Mesendoderm (in vitro differentiated cells): ENCODE measurements around the gene LPAR1.

Experiments
- DNase-seq: peaks from one replicate; pipeline ENCODE4 v3.0.0; 2013
- H2AK5ac ChIP-seq: 2 replicates; pipeline ENCODE4 v1.6.1; 2013; ENCODE audit warnings: low read length, inconsistent platforms
- H2BK120ac ChIP-seq: 2 replicates; pipeline ENCODE4 v1.6.1; 2013; ENCODE audit warnings: low read depth, mild to moderate bottlenecking, low read length, moderate library complexity, mixed read lengths
- H2BK15ac ChIP-seq: replicated peaks from 2 replicates; pipeline ENCODE4 v1.6.1; 2013; ENCODE audit warnings: low read depth, mild to moderate bottlenecking, moderate library complexity
- H2BK5ac ChIP-seq: 2 replicates; pipeline ENCODE4 v1.6.1; 2013; ENCODE audit warnings: low read length, inconsistent platforms
- H3K18ac ChIP-seq: 2 replicates; pipeline ENCODE4 v1.6.1; 2013; ENCODE audit warnings: mild to moderate bottlenecking, low read length, mixed read lengths
- H3K23ac ChIP-seq: one replicate; pipeline ENCODE4 v1.6.1; 2013; ENCODE audit warnings: low read length
- H3K27ac ChIP-seq: 2 replicates; pipeline ENCODE4 v1.5.1; 2013; ENCODE audit warnings: low read depth, mild to moderate bottlenecking, inconsistent platforms, low read length, moderate library complexity
- H3K27me3 ChIP-seq: 2 replicates; pipeline ENCODE4 v1.6.1; 2013; ENCODE audit warnings: low read length, control low read depth, mild to moderate bottlenecking, inconsistent platforms; ENCODE audit not compliant: insufficient read depth, poor library complexity
- H3K36me3 ChIP-seq: 2 replicates; pipeline ENCODE4 v1.6.1; 2013; ENCODE audit warnings: low read length, inconsistent platforms; ENCODE audit not compliant: control insufficient read depth, insufficient read depth
- H3K4ac ChIP-seq: one replicate; pipeline ENCODE4 v1.6.1; 2013; ENCODE audit warnings: low read depth, mild to moderate bottlenecking, low read length, moderate library complexity
- H3K4me1 ChIP-seq: 2 replicates; pipeline ENCODE4 v1.6.1; 2013; ENCODE audit warnings: low read depth, low read length, inconsistent platforms; ENCODE audit not compliant: control insufficient read depth
- H3K4me2 ChIP-seq: 2 replicates; pipeline ENCODE4 v1.6.1; 2013; ENCODE audit warnings: low read length
- H3K4me3 ChIP-seq: 2 replicates; pipeline ENCODE4 v1.5.1; 2013; ENCODE audit warnings: mild to moderate bottlenecking, low read length
- H3K56ac ChIP-seq: one replicate; pipeline ENCODE4 v1.6.1; 2013; ENCODE audit warnings: low read length
- H3K79me1 ChIP-seq: 2 replicates; pipeline ENCODE4 v1.6.1; 2013; ENCODE audit warnings: low read length, inconsistent platforms
- H3K79me2 ChIP-seq: 2 replicates; pipeline ENCODE4 v1.6.1; 2013; ENCODE audit warnings: mild to moderate bottlenecking, low read length; ENCODE audit not compliant: control insufficient read depth, insufficient read depth
- H3K9ac ChIP-seq: 2 replicates; pipeline ENCODE4 v1.6.1; 2013; ENCODE audit warnings: low read length, inconsistent platforms
- H4K5ac ChIP-seq: one replicate; pipeline ENCODE4 v1.6.1; 2013; ENCODE audit warnings: low read length
- H4K8ac ChIP-seq: one replicate; pipeline ENCODE4 v1.6.1; 2013; ENCODE audit warnings: low read depth, mild to moderate bottlenecking, control low read depth, low read length, moderate library complexity
- WGBS: extraction: QIAGEN DNeasy Blood & Tissue Kit; methylation state at CpG from one replicate; pipeline ENCODE4 v1.1.7; 2013; ENCODE audit warnings: low lambda C conversion rate, missing lambda C conversion rate; ENCODE audit not compliant: insufficient coverage; ENCODE audit errors: extremely low coverage; 5-methylcytosine and 5-hydroxymethylcytosine counted together

Gene LPAR1

GRCh38 chr9:110949081-110949480, 89.2 kb downstream of the LPAR1 start:
- Histone ChIP-seq H2BK5ac (no peak overlapping the region), H3K23ac (no peak overlapping the region), H2BK15ac (no peak overlapping the region), H3K4me1 (no peaks in the 10 kb centered on the region), H3K4me3 (no peak overlapping the region), H3K27ac (no peak overlapping the region), H3K79me1 (no peaks in the 10 kb centered on the region), H3K4ac (no peak overlapping the region), H3K56ac (no peak overlapping the region), H4K5ac (no peak overlapping the region), H2AK5ac (no peak overlapping the region), H3K4me2 (no peak overlapping the region), H3K36me3 (no peaks in the 10 kb centered on the region), H2BK120ac (no peak overlapping the region), H3K9ac (no peak overlapping the region), H3K79me2 (no peaks in the 10 kb centered on the region), H3K27me3 (no peaks in the 10 kb centered on the region), H3K18ac (no peak overlapping the region), H4K8ac (no peak overlapping the region)
- WGBS: no CpG with 5 or more reads among the region's 4 CpGs
- no peak for DNase-seq

- no peak overlapping the region for H3K23ac ChIP-seq
- H4K8ac ChIP-seq: no peak overlapping the region
- H3K27ac ChIP-seq: no peak overlapping the region
- H3K18ac ChIP-seq: no peak overlapping the region
- H3K79me1 ChIP-seq: no peaks in the 10 kb centered on the region
- no peak overlapping the region for H2BK120ac ChIP-seq
- H3K36me3 ChIP-seq: no peaks in the 10 kb centered on the region
- H2AK5ac ChIP-seq: no peak overlapping the region
- no peak overlapping the region for H3K9ac ChIP-seq
- no peaks in the 10 kb centered on the region for H3K27me3 ChIP-seq
- no peak overlapping the region for H3K4ac ChIP-seq
- H3K4me2 ChIP-seq: no peak overlapping the region
- no peak overlapping the region for H3K4me3 ChIP-seq
- no peak for DNase-seq
- H3K79me2 ChIP-seq: no peaks in the 10 kb centered on the region
- H3K4me1 ChIP-seq: no peaks in the 10 kb centered on the region
- no CpG with 5 or more reads among the region's 5 CpGs for WGBS
- no peak overlapping the region for H4K5ac ChIP-seq
- no peak overlapping the region for H2BK15ac ChIP-seq
- no peak overlapping the region for H3K56ac ChIP-seq
- H2BK5ac ChIP-seq: no peak overlapping the region
These were observed 90.7 kb downstream of the LPAR1 start for GRCh38 chr9:110947491-110948044.

- Histone ChIP-seq H2BK120ac (no peak overlapping the region), H2BK15ac (no peak overlapping the region), H3K4ac (no peak overlapping the region), H3K4me2 (no peak overlapping the region), H4K5ac (no peak overlapping the region), H3K27ac (no peak overlapping the region), H3K27me3 (no peaks in the 10 kb centered on the region), H3K23ac (no peak overlapping the region), H3K36me3 (no peaks in the 10 kb centered on the region), H3K18ac (no peak overlapping the region), H4K8ac (no peak overlapping the region), H3K4me3 (no peak overlapping the region), H3K79me2 (no peaks in the 10 kb centered on the region), H3K79me1 (no peaks in the 10 kb centered on the region), H3K4me1 (no peaks in the 10 kb centered on the region), H3K56ac (no peak overlapping the region), H2BK5ac (no peak overlapping the region), H2AK5ac (no peak overlapping the region), H3K9ac (no peak overlapping the region)
- no peak for DNase-seq
- no CpG with 5 or more reads among the region's 1 CpG for WGBS
These were observed 95.7 kb downstream of the LPAR1 start for GRCh38 chr9:110942522-110942921.

- no peak for DNase-seq
- no peaks in the 10 kb centered on the region for H3K36me3 ChIP-seq
- no peaks in the 10 kb centered on the region for H3K79me1 ChIP-seq
- H3K4me1 ChIP-seq: no peaks in the 10 kb centered on the region
- H2BK120ac ChIP-seq: no peak overlapping the region
- no peak overlapping the region for H4K8ac ChIP-seq
- H3K9ac ChIP-seq: no peak overlapping the region
- H3K4ac ChIP-seq: no peak overlapping the region
- H4K5ac ChIP-seq: no peak overlapping the region
- no peak overlapping the region for H2BK15ac ChIP-seq
- H2BK5ac ChIP-seq: no peak overlapping the region
- no peak overlapping the region for H3K18ac ChIP-seq
- H3K27ac ChIP-seq: no peak overlapping the region
- H3K4me3 ChIP-seq: no peak overlapping the region
- no peak overlapping the region for H2AK5ac ChIP-seq
- H3K4me2 ChIP-seq: no peak overlapping the region
- no CpG with 5 or more reads among the region's 6 CpGs for WGBS
- no peak overlapping the region for H3K23ac ChIP-seq
- no peak overlapping the region for H3K56ac ChIP-seq
- no peaks in the 10 kb centered on the region for H3K27me3 ChIP-seq
- H3K79me2 ChIP-seq: no peaks in the 10 kb centered on the region
These were observed 97.2 kb downstream of the LPAR1 start for GRCh38 chr9:110940951-110941557.

- no peak for DNase-seq
- H3K18ac ChIP-seq: no peak overlapping the region
- no peaks in the 10 kb centered on the region for H3K4me1 ChIP-seq
- no peak overlapping the region for H3K23ac ChIP-seq
- no peak overlapping the region for H3K9ac ChIP-seq
- no peak overlapping the region for H3K27ac ChIP-seq
- no peak overlapping the region for H3K4me3 ChIP-seq
- no peaks in the 10 kb centered on the region for H3K79me1 ChIP-seq
- peaks cover 2% of the 10 kb centered on the region for H3K27me3 ChIP-seq
- H4K8ac ChIP-seq: no peak overlapping the region
- H3K4me2 ChIP-seq: no peak overlapping the region
- no peak overlapping the region for H2BK120ac ChIP-seq
- H2BK15ac ChIP-seq: no peak overlapping the region
- no CpG with 5 or more reads among the region's 1 CpG for WGBS
- no peak overlapping the region for H3K56ac ChIP-seq
- H3K79me2 ChIP-seq: no peaks in the 10 kb centered on the region
- no peak overlapping the region for H4K5ac ChIP-seq
- H3K4ac ChIP-seq: no peak overlapping the region
- H3K36me3 ChIP-seq: no peaks in the 10 kb centered on the region
- H2AK5ac ChIP-seq: no peak overlapping the region
- no peak overlapping the region for H2BK5ac ChIP-seq
These were observed 98.7 kb downstream of the LPAR1 start for GRCh38 chr9:110939573-110939972.

- no peak overlapping the region for H3K4me2 ChIP-seq
- no peak overlapping the region for H3K27ac ChIP-seq
- no peak overlapping the region for H3K23ac ChIP-seq
- no peak overlapping the region for H2AK5ac ChIP-seq
- H3K4me3 ChIP-seq: no peak overlapping the region
- H3K56ac ChIP-seq: no peak overlapping the region
- H3K18ac ChIP-seq: no peak overlapping the region
- H2BK5ac ChIP-seq: no peak overlapping the region
- no peak for DNase-seq
- peaks cover 2% of the 10 kb centered on the region for H3K27me3 ChIP-seq
- H3K9ac ChIP-seq: no peak overlapping the region
- no peak overlapping the region for H3K4ac ChIP-seq
- no peaks in the 10 kb centered on the region for H3K4me1 ChIP-seq
- H3K36me3 ChIP-seq: no peaks in the 10 kb centered on the region
- H2BK15ac ChIP-seq: no peak overlapping the region
- no peaks in the 10 kb centered on the region for H3K79me2 ChIP-seq
- H4K5ac ChIP-seq: no peak overlapping the region
- H3K79me1 ChIP-seq: no peaks in the 10 kb centered on the region
- 100% methylated on average over 1 of the region's 5 CpGs for WGBS
- H2BK120ac ChIP-seq: no peak overlapping the region
- no peak overlapping the region for H4K8ac ChIP-seq
These were observed 99.2 kb downstream of the LPAR1 start for GRCh38 chr9:110939047-110939446.
